IMR-90 (cell line): ENCODE measurements around the gene TRIM49C.
"Not testable (repeated sequence)": the region's sequence is repeated elsewhere in the genome, so short reads cannot be mapped to it uniquely, and the experiment has no call there.

Experiments used
- FOS ChIP-seq: fragments of 150-350 bp; IDR thresholded peaks from 2 replicates; pipeline ENCODE4 v1.6.1; 2016; ENCODE audit warnings: low read depth, low read length
- RFX5 ChIP-seq: IDR thresholded peaks from 2 replicates; pipeline ENCODE4 v1.8.0; 2012; ENCODE audit warnings: low read depth, mild to moderate bottlenecking, low read length, moderate library complexity
- TF ChIP-seq, protein P1 (sequence below): conservative IDR thresholded peaks from 2 replicates; pipeline ENCODE4 v1.5.1; 2012; ENCODE audit warnings: mild to moderate bottlenecking, low read depth, low read length, improper control_type of control experiment

DNA sequence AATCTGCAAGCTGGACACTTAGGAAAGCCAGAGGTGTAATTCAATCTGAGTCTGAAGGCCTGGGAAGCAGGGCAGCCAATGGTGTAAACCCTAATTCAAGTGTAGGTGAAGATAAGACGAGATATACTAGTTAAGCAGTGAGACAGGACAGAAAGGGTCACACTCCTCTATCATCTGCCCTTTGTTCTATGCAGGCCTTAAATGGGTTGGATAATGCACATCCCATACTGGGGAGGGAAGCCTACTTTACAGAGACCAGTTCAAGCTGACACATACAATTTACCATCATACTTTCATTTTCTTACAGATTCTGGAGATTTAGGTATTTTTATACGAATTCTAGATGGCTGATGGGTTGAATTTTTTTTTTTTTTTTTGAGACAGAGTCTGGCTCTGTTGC is 57.8 kb downstream of the TRIM49C start:
- TF ChIP-seq FOS, RFX5: not testable (repeated sequence)
- TF ChIP-seq, protein P1, sequence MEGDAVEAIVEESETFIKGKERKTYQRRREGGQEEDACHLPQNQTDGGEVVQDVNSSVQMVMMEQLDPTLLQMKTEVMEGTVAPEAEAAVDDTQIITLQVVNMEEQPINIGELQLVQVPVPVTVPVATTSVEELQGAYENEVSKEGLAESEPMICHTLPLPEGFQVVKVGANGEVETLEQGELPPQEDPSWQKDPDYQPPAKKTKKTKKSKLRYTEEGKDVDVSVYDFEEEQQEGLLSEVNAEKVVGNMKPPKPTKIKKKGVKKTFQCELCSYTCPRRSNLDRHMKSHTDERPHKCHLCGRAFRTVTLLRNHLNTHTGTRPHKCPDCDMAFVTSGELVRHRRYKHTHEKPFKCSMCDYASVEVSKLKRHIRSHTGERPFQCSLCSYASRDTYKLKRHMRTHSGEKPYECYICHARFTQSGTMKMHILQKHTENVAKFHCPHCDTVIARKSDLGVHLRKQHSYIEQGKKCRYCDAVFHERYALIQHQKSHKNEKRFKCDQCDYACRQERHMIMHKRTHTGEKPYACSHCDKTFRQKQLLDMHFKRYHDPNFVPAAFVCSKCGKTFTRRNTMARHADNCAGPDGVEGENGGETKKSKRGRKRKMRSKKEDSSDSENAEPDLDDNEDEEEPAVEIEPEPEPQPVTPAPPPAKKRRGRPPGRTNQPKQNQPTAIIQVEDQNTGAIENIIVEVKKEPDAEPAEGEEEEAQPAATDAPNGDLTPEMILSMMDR, result not testable (repeated sequence)
